GM10266 (cell line): Measurements from ENCODE around the gene LY6G6D.

Experiments used
- DNase-seq: peaks from one replicate; pipeline ENCODE4 v3.0.0; 2012; ENCODE audit errors: extremely low spot score
- CTCF ChIP-seq: IDR thresholded peaks from 2 replicates; pipeline ENCODE4 v1.5.1; 2012; ENCODE audit warnings: mild to moderate bottlenecking, low read depth; ENCODE audit not compliant: control insufficient read depth, insufficient read depth; ENCODE audit errors: missing control alignments

Gene LY6G6D

GRCh38 chr6:31692886-31693285, 22.3 kb upstream of the LY6G6D start:
- no peak for DNase-seq
- no peak for TF ChIP-seq CTCF

- TF ChIP-seq CTCF = no peak
- no peak for DNase-seq
Measured at GRCh38 chr6:31693535-31693934, 21.6 kb upstream of the LY6G6D start.

GRCh38 chr6:31697555-31697954, 17.6 kb upstream of the LY6G6D start:
- no peak for DNase-seq
- no peak for TF ChIP-seq CTCF

- no peak for TF ChIP-seq CTCF
Measured at GRCh38 chr6:31700740-31701401, 14.3 kb upstream of the LY6G6D start.

GRCh38 chr6:31701666-31702404, 13.3 kb upstream of the LY6G6D start:
- TF ChIP-seq CTCF = no peak

More at GRCh38 chr6:31700740-31701401, 14.3 kb upstream of the LY6G6D start:
- no peak for DNase-seq

GRCh38 chr6:31702405-31702818, 12.7 kb upstream of the LY6G6D start:
- no peak for DNase-seq
- no peak for TF ChIP-seq CTCF

More at GRCh38 chr6:31701666-31702404, 13.3 kb upstream of the LY6G6D start:
- DNase-seq = no peak

GRCh38 chr6:31702819-31703716, 12.1 kb upstream of the LY6G6D start, which contains the start of gene ABHD16A:
Gene ABHD16A, minus strand, starts transcription at chr6:31703324. Its CDS starts 43 bp downstream, at chr6:31703281.
- peak; percentile 96 for DNase-seq
- no peak for TF ChIP-seq CTCF
